ENCODE measurements around the gene EIF3D. TPM values are rescaled to one million over a fixed set of nuclear protein-coding genes. Genes with fewer than 3 reads are reported as not detected.

EIF3D gene
- total RNA-seq, 1 experiment from 2014 or later, result 306 TPM

GRCh38 chr22:36564422-36565158 lies 35.6 kb upstream of the EIF3D start:
- Histone ChIP-seq H3K36me3 (ENCODE audit: control insufficient read depth in 1 of 2, insufficient read depth in 2 of 2, low read length in 2 of 2) (no peaks in the 10 kb centered on the region), H3K4me1 (ENCODE audit: control insufficient read depth in 1 of 2, insufficient read depth in 2 of 2, low read length in 2 of 2) (peaks cover 5 to 34% of the 10 kb centered on the region in 2 experiments; a peak in 2 of 4 replicates), H3K9me3 (ENCODE audit: control insufficient read depth in 1 of 2, insufficient read depth in 1 of 2, low read depth in 1 of 2, low read length in 2 of 2) (no peaks in the 10 kb centered on the region), H3K9me2 (ENCODE audit: insufficient read depth) (no peaks in the 10 kb centered on the region), H3K27me3 (ENCODE audit: insufficient read depth, low read length) (no peaks in the 10 kb centered on the region), H3K9ac (ENCODE audit: low read length) (no peak overlapping the region), H3K4me2 (ENCODE audit: low read length) (no peak overlapping the region), H3K27ac (ENCODE audit: low read depth, low read length) (no peak overlapping the region), H3K79me2 (ENCODE audit: insufficient read depth, low read length) (no peaks in the 10 kb centered on the region), H4K20me1 (ENCODE audit: insufficient read depth) (no peaks in the 10 kb centered on the region), H2AFZ (ENCODE audit: low read depth, low read length, poor library complexity, severe bottlenecking) (no peak overlapping the region), H3K4me3 (replicated peaks in 1 of 2; ENCODE audit: low read depth in 1 of 2, low read length in 2 of 2) (no peak overlapping the region)
- no peak for TF ChIP-seq CEBPB (IDR thresholded peaks at IDR 0.05; ENCODE audit: low read depth)
- no peak for TF ChIP-seq RAD21 (IDR thresholded peaks at IDR 0.05; ENCODE audit: low read depth)
- no peak for TF ChIP-seq ZBTB33 (IDR thresholded peaks at IDR 0.05; ENCODE audit: extremely low read depth, insufficient replicate concordance, low read length)
- TF ChIP-seq ELF1 (IDR thresholded peaks at IDR 0.05; ENCODE audit: borderline replicate concordance, low read depth), result no peak
- TF ChIP-seq POLR2AphosphoS5 (IDR thresholded peaks at IDR 0.05; ENCODE audit: low read depth, low read length), result no peak
- TF ChIP-seq ZNF274 (IDR thresholded peaks at IDR 0.05; ENCODE audit: low read depth, low read length), result no peak
- TF ChIP-seq REST (IDR thresholded peaks at IDR 0.05; ENCODE audit: low read depth), result no peak
- intact Hi-C loops (cut with micrococcal nuclease), result no loop called here
- POLR2A ChIA-PET, result no interaction called here
- CTCF ChIA-PET, result interaction anchor here (1.0 kb wide), 1 partner anchor 11 kb away, joined by 3 read pairs; no protein-coding TSS in a partner anchor
- no TSS peak for BruUV-seq (replicated peaks)
- RAD21 ChIA-PET (ENCODE audit: low non-redundant PET in 1 of 2, low total read pairs in 2 of 2, uncharacterized antibody in 2 of 2, unreplicated experiment in 2 of 2), result no interaction called here
- DNase-seq (ENCODE audit: low read depth, low spot score) (no peak), ATAC-seq (no peak)

Data from HCT116 (cell line).